Skeletal muscle tissue (tissue), 4 donors: ENCODE data around the gene HS6ST3. TPM values are rescaled to one million over a fixed set of nuclear protein-coding genes. Genes with fewer than 3 reads are reported as not detected.

Experiments used
- H3K27ac ChIP-seq: one replicate; pipeline ENCODE4 v1.7.0; 2013; ENCODE audit warnings: mild to moderate bottlenecking, low read depth, low read length, inconsistent platforms
- H3K27me3 ChIP-seq, 3 donors: one replicate each; pipeline ENCODE4 v1.7.0; 2013; ENCODE audit warnings: low read length in 3 of 3; ENCODE audit not compliant: control insufficient read depth in 3 of 3, insufficient read depth in 3 of 3
- H3K36me3 ChIP-seq, 3 donors: one replicate each; pipeline ENCODE4 v1.7.0; 2013; ENCODE audit warnings: low read length in 3 of 3; ENCODE audit not compliant: control insufficient read depth in 3 of 3, insufficient read depth in 3 of 3
- H3K4me1 ChIP-seq, 3 donors: one replicate each; pipeline ENCODE4 v1.7.0; 2013; ENCODE audit warnings: low read length in 3 of 3, mild to moderate bottlenecking in 3 of 3; ENCODE audit not compliant: control insufficient read depth in 3 of 3, insufficient read depth in 3 of 3
- H3K4me3 ChIP-seq, 3 donors: one replicate each; pipeline ENCODE4 v1.7.0; 2013; ENCODE audit warnings: low read length in 3 of 3
- H3K9ac ChIP-seq, 3 donors: one replicate each; pipeline ENCODE4 v1.7.0; 2013; ENCODE audit warnings: low read length in 3 of 3, mild to moderate bottlenecking in 3 of 3, moderate library complexity in 2 of 3, low read depth in 1 of 3
- H3K9me3 ChIP-seq, 3 donors: one replicate each; pipeline ENCODE4 v1.7.0; 2013; ENCODE audit warnings: low read length in 3 of 3; ENCODE audit not compliant: control insufficient read depth in 3 of 3
- total RNA-seq: library from RNA; depleted of rRNA; stranded (reverse); fragments of >200 nt; gene quantifications from one replicate; pipeline ENCODE4 v1.2.3, GENCODE V29; 2014
- donor health status: Osteomylitis.

Gene HS6ST3
- total RNA-seq, 1 donor from 2014 or later, result 0.52 TPM

DNA sequence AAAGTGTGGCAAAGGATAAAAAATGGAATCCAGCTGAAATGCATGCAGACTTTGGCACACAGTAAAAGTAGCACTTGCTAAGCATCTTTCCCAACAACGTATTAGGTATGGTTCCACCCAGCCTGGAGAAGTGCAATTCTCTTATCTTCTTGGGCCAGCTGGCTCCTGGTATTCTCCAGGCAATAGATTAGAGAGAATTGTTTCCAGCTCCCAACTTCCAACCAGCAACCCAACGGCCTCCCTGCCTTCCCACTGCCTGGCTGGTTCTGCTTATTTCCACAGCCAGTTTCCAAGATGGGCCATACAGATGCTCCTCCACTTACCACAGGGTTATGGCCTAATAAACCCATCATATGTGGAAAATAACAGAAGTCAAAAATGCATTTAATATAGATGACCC is 771.0 kb downstream of the HS6ST3 start:
- H3K27me3 ChIP-seq, result no peaks in the 10 kb centered on the region
- H3K4me3 ChIP-seq, result no peak overlapping the region
- H3K36me3 ChIP-seq, result no peaks in the 10 kb centered on the region
- no peak overlapping the region for H3K9ac ChIP-seq
- peaks cover 0 to 3% (median 0%) of the 10 kb centered on the region in 3 donors for H3K9me3 ChIP-seq
- H3K27ac ChIP-seq, result no peak overlapping the region
- no peaks in the 10 kb centered on the region for H3K4me1 ChIP-seq

DNA sequence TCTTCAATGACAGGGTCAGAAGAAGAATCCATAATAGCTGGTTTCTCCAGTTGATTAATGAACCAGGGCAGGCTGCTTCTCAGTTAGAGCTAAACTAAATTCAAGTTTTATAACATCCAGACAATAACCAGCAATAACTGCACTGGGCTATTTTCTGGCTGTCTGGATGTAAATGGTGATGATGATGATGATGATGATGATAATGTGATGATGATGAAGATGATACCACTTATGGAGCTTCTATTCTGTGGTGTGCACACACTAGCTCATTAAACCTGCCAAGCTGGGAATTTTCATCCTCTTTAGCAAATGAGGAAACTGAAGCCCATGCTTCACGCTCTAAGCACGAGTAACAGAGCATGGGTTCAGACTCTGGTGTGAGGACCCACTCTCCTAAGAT is 772.2 kb downstream of the HS6ST3 start:
- H3K4me3 ChIP-seq, result no peak overlapping the region
- no peak overlapping the region for H3K9ac ChIP-seq
- peaks cover 0 to 3% (median 0%) of the 10 kb centered on the region in 3 donors for H3K9me3 ChIP-seq
- H3K4me1 ChIP-seq, result no peaks in the 10 kb centered on the region
- no peaks in the 10 kb centered on the region for H3K36me3 ChIP-seq
- no peak overlapping the region for H3K27ac ChIP-seq
- no peaks in the 10 kb centered on the region for H3K27me3 ChIP-seq

DNA sequence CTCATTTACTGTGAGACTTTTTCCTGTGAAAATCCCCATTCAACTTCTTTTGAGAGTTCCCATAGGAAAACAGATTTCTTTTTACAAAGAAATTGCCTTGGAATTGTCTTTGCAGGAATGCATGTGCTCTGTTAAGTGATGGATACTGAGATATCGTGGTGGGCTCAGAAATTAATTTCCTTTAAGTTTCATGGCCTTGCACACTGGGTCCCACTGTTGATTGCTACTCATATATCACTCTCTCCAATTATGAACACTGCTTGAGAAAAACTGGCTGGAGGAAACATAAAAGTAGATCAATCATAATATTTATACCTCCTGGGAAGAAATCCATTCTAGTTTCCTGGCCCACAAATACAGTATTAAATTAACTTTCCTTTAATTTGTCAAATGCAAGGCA is 773.1 kb downstream of the HS6ST3 start:
- H3K27ac ChIP-seq, result no peak overlapping the region
- peaks cover 0 to 3% (median 0%) of the 10 kb centered on the region in 3 donors for H3K9me3 ChIP-seq
- no peaks in the 10 kb centered on the region for H3K4me1 ChIP-seq
- H3K36me3 ChIP-seq, result no peaks in the 10 kb centered on the region
- no peak overlapping the region for H3K4me3 ChIP-seq
- H3K9ac ChIP-seq, result no peak overlapping the region
- H3K27me3 ChIP-seq, result no peaks in the 10 kb centered on the region

DNA sequence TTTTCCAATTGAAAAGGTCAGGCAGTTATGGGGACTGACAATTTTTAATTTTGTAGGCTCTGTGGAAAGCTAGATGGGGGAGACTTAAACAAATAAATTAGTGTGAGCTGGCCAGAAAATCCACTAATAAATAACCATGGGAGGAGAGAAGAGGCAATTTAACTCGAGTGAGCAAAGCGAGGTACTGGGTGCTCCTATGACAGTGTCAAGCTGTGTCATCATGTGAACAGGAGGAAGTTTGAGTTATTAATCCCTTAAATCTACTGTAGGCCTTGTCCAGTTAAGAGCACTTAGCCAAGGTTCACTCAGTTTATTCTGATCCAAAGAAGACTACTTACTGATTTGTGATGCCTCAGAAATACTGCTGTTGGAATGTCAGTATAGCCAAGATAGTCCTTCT is 781.6 kb downstream of the HS6ST3 start:
- H3K27me3 ChIP-seq, result no peaks in the 10 kb centered on the region
- no peak overlapping the region for H3K4me3 ChIP-seq
- no peak overlapping the region for H3K27ac ChIP-seq
- H3K9me3 ChIP-seq, result no peaks in the 10 kb centered on the region
- H3K4me1 ChIP-seq, result no peaks in the 10 kb centered on the region
- H3K36me3 ChIP-seq, result no peaks in the 10 kb centered on the region
- no peak overlapping the region for H3K9ac ChIP-seq

DNA sequence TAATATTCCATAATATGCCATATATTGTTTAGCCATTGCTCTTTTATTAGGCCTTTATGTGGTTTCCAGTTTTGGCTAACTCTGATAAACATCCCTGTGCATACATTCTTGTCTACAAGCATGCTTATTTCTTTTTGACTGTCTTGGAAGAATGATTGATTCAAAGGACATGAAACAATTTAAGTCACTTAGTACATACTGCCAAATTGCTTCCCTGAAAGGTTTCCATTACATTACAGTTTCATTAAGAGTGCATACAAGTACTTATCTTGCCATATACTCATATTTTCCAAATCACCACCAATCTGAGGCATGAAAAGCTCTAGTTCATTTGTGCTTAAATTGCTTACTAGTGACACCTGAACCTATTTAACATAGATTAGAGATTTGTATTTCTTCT is 790.5 kb downstream of the HS6ST3 start:
- Histone ChIP-seq H3K4me3 (no peak overlapping the region), H3K27ac (no peak overlapping the region), H3K9me3 (no peaks in the 10 kb centered on the region), H3K9ac (no peak overlapping the region), H3K4me1 (no peaks in the 10 kb centered on the region), H3K27me3 (no peaks in the 10 kb centered on the region), H3K36me3 (no peaks in the 10 kb centered on the region)

Other genes with a start within 250 kb of the HS6ST3 start
- gene UGGT2, start 36.7 kb upstream of the HS6ST3 start, total RNA-seq, result 43.8 TPM